CD4-positive, alpha-beta T cell (primary cell): ENCODE results near the gene NFYC. TPM values are rescaled to one million over a fixed set of nuclear protein-coding genes. Genes with fewer than 3 reads are reported as not detected.
A peak's percentile ranks its signal among the peaks of the same experiment; 100 is the strongest.

Source experiments
- ATAC-seq: fragments of 200-7000 bp; cut with Tn5 transposase; one replicate; pipeline ENCODE4 v1.10.0; 2022; ENCODE audit warnings: mild to moderate bottlenecking; ENCODE audit not compliant: poor library complexity
- CTCF ChIA-PET: fragments of 350-600 bp; sonication (Branson Sonifier 250); formaldehyde crosslinking; loops from one replicate; lab custom pipeline; 2021; ENCODE audit warnings: antibody characterized with exemption, inconsistent platforms; lab: Charles Lee
- POLR2A ChIA-PET: fragments of 350-600 bp; sonication (Branson Sonifier 250); formaldehyde crosslinking; loops from one replicate; lab custom pipeline; 2021; ENCODE audit warnings: antibody characterized with exemption, inconsistent platforms; lab: Charles Lee
- DNase-seq, 14 experiments: peaks; one replicate each; pipeline ENCODE4 v3.0.0-alpha.2; 2013 to 2020; ENCODE audit warnings: mixed read lengths in 2 of 14
- H3K27ac ChIP-seq, 2 donors: one replicate each; pipeline versions ENCODE4 v1.5.1 to v1.7.0; 2013; ENCODE audit warnings: low read length in 2 of 2, low read depth in 1 of 2, mild to moderate bottlenecking in 1 of 2
- H3K27me3 ChIP-seq, 2 experiments: 1 replicate in 1 of 2; 2 replicates in 1 of 2; pipeline versions ENCODE4 v1.6.1 to v1.7.0; 2013; ENCODE audit warnings: low read length in 2 of 2, control low read depth in 1 of 2, mild to moderate bottlenecking in 1 of 2, moderate library complexity in 1 of 2; ENCODE audit not compliant: insufficient read depth in 2 of 2, control insufficient read depth in 1 of 2
- H3K36me3 ChIP-seq: one replicate; pipeline ENCODE4 v1.6.1; 2013; ENCODE audit warnings: low read length, control low read depth; ENCODE audit not compliant: insufficient read depth
- H3K4me1 ChIP-seq: one replicate; pipeline ENCODE4 v1.6.1; 2013; ENCODE audit warnings: low read length, control low read depth; ENCODE audit not compliant: insufficient read depth
- H3K4me3 ChIP-seq: one replicate; pipeline ENCODE4 v1.5.1; 2013; ENCODE audit warnings: mild to moderate bottlenecking, low read length, moderate library complexity
- H3K9me3 ChIP-seq, 2 experiments: 1 replicate in 1 of 2; 2 replicates in 1 of 2; pipeline versions ENCODE4 v1.6.1 to v1.7.0; 2013; ENCODE audit warnings: low read length in 2 of 2, mild to moderate bottlenecking in 2 of 2, control low read depth in 1 of 2, moderate library complexity in 1 of 2; ENCODE audit not compliant: control insufficient read depth in 1 of 2, insufficient read depth in 1 of 2
- H3K27ac Mint-ChIP-seq: one replicate; pipeline ENCODE4 v1.8.0; 2020; ENCODE audit warnings: mixed read lengths
- H3K27me3 Mint-ChIP-seq: one replicate; pipeline ENCODE4 v1.8.0; 2021; ENCODE audit warnings: mixed read lengths
- H3K36me3 Mint-ChIP-seq: one replicate; pipeline ENCODE4 v1.8.0; 2021; ENCODE audit warnings: low read depth, mixed read lengths
- H3K4me1 Mint-ChIP-seq: one replicate; pipeline ENCODE4 v1.8.0; 2021; ENCODE audit warnings: low read depth, mixed read lengths
- H3K4me3 Mint-ChIP-seq: one replicate; pipeline ENCODE4 v1.8.0; 2020; ENCODE audit warnings: mild to moderate bottlenecking, mixed read lengths
- H3K9me3 Mint-ChIP-seq: one replicate; pipeline ENCODE4 v1.8.0; 2020; ENCODE audit warnings: mixed read lengths
- intact Hi-C, 2 experiments: fragments of 100-400 bp; cut with DNase I in 1 of 2; cut with micrococcal nuclease in 1 of 2; formaldehyde crosslinking; loops; one replicate each; pipeline versions ENCODE4 v1.15.1 to v1.9.0; 2023 to 2025; cut with DNase I, micrococcal nuclease
- total RNA-seq, 174 experiments: library from RNA in 2 of 174; stranded (reverse) in 2 of 174; gene quantifications; one replicate each; pipeline ENCODE4 v1.2.3 and lab custom pipeline; 2021 to 2026
- TF ChIP-seq, protein P1 (sequence below): fragments of 200-600 bp; IDR thresholded peaks from one replicate; pipeline ENCODE4 v1.8.0; 2022; ENCODE audit warnings: antibody characterized with exemption, mild to moderate bottlenecking

The NFYC gene
- total RNA-seq, 2 experiments from 2014 or later: 28.6 to 35.2 TPM

DNA sequence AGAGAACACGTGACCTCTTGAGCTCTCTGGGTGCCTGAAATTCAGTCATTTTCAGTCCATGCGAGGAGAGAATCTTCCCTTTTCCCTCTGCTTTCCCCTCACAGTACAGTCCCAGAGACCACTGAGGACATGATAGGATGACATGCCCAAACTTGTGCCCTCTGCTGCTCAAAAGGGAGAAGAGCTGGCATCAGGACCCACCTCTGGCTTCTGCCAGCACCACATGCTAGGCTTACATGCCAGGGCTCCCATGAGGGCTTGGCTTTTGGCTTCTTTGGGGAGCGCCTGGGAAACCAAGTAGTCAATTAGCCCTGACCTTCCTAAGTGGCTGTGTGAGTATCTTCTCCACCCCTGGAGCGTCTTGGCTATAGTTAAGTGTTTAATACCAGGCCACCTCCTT, 78.3 kb downstream of the NFYC start:
- H3K9me3 Mint-ChIP-seq: no peaks in the 10 kb centered on the region
- POLR2A ChIA-PET: no interaction called here
- TF ChIP-seq, protein P1, sequence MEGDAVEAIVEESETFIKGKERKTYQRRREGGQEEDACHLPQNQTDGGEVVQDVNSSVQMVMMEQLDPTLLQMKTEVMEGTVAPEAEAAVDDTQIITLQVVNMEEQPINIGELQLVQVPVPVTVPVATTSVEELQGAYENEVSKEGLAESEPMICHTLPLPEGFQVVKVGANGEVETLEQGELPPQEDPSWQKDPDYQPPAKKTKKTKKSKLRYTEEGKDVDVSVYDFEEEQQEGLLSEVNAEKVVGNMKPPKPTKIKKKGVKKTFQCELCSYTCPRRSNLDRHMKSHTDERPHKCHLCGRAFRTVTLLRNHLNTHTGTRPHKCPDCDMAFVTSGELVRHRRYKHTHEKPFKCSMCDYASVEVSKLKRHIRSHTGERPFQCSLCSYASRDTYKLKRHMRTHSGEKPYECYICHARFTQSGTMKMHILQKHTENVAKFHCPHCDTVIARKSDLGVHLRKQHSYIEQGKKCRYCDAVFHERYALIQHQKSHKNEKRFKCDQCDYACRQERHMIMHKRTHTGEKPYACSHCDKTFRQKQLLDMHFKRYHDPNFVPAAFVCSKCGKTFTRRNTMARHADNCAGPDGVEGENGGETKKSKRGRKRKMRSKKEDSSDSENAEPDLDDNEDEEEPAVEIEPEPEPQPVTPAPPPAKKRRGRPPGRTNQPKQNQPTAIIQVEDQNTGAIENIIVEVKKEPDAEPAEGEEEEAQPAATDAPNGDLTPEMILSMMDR: no peak
- no peak overlapping the region for H3K4me3 ChIP-seq
- peaks cover 4% of the 10 kb centered on the region for H3K4me1 Mint-ChIP-seq
- H3K36me3 Mint-ChIP-seq: peaks cover 90% of the 10 kb centered on the region
- peaks cover 3% of the 10 kb centered on the region for H3K4me1 ChIP-seq
- no peak overlapping the region for H3K4me3 Mint-ChIP-seq
- H3K27me3 Mint-ChIP-seq: no peaks in the 10 kb centered on the region
- ATAC-seq (no peak), DNase-seq (no peak)
- H3K27ac ChIP-seq: no peak overlapping the region
- H3K27me3 ChIP-seq: no peaks in the 10 kb centered on the region
- CTCF ChIA-PET: no interaction called here
- no peak overlapping the region for H3K27ac Mint-ChIP-seq
- no peaks in the 10 kb centered on the region for H3K9me3 ChIP-seq
- intact Hi-C loops: loop anchor here (5.0 to 10.0 kb wide), 3 partner anchors 155 to 182 kb away; no protein-coding TSS in a partner anchor
- H3K36me3 ChIP-seq: peaks cover 74% of the 10 kb centered on the region

DNA sequence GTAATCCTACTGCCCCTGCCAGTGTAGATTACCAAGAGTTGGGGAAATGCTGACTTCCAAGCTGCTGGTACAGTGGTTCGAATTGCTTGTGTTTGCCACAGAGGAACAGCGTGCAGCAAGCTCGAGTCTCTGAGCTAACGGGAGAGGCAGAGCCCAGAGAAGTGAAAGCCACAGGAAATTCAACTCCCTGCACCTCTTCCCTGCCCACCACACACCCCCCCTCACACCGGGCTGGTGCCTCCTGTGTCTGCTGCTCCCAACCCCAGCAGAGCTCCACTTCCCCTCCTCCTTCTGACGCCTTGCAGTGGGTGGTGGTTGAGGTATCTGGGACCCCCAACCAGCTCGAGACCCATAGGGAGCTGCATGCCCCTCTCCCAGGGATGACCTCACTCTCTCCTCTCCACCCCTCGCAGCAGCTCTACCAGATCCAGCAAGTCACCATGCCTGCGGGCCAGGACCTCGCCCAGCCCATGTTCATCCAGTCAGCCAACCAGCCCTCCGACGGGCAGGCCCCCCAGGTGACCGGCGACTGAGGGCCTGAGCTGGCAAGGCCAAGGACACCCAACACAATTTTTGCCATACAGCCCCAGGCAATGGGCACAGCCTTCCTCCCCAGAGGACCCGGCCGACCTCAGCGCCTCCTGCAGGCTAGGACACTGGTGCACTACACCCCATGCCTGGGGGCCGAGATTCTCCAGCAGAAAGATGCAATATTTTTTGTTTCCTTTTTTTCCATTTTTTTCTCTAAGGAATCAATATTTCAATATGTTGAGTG, 79.0 kb downstream of the NFYC start:
- POLR2A ChIA-PET: no interaction called here
- Mint-ChIP-seq H3K9me3 (no peaks in the 10 kb centered on the region), H3K27ac (no peak overlapping the region), H3K27me3 (no peaks in the 10 kb centered on the region), H3K4me3 (no peak overlapping the region), H3K4me1 (no peaks in the 10 kb centered on the region), H3K36me3 (peaks cover 88% of the 10 kb centered on the region)
- Histone ChIP-seq H3K27me3 (no peaks in the 10 kb centered on the region), H3K4me1 (no peaks in the 10 kb centered on the region), H3K36me3 (peaks cover 67% of the 10 kb centered on the region), H3K9me3 (no peaks in the 10 kb centered on the region), H3K27ac (no peak overlapping the region), H3K4me3 (no peak overlapping the region)
- CTCF ChIA-PET: no interaction called here
- intact Hi-C loops: loop anchor here (5.0 kb wide), 2 partner anchors 158 to 182 kb away; no protein-coding TSS in a partner anchor
- ATAC-seq (no peak), DNase-seq (no peak)
- TF ChIP-seq, protein P1: no peak

DNA sequence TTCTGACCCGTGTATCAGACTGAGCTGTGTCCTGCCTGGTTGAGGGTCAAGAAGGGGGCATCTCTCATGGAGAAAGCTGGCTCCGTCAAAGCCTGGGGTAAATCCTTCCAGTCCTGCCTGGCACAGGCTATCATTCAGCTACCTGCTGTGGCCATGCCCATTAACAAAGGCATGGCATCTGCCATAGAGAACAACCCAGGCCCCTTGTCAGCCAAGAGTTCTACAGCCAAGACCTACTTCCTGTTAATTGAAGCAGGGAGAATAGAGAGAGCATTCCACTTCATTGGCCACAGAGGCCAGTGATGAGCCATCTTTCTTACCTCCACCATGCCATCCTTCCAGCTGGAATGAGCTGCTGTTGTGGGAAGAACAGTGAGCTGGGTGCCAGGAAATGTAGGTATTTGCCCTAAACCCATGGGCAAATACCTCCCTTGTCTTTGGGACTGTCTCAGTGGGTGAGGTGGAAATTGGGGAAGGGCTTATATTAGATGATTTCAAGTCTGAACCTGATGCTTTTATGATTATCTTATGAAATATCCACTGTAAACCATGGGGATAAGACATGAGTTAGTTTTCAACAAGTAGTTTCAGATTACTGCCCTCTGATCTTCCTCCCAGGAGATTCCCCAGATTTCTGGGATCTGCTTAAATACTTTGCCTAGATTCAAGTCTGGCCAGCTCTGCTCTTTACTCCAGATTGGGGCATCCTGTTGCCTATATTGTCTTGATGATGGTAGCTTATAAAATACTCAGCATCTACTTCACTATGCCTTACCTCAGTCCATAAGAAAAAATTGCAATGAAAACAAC, 80.8 kb downstream of the NFYC start:
- no peaks in the 10 kb centered on the region for H3K27me3 ChIP-seq
- peaks cover 88% of the 10 kb centered on the region for H3K36me3 Mint-ChIP-seq
- POLR2A ChIA-PET: interaction anchor here (0.9 kb wide), 1 partner anchor 8 kb away, joined by 3 read pairs; no protein-coding TSS in a partner anchor
- no peaks in the 10 kb centered on the region for H3K27me3 Mint-ChIP-seq
- TF ChIP-seq, protein P1: no peak
- peak overlapping the region; percentile 54 for H3K27ac Mint-ChIP-seq
- H3K27ac ChIP-seq: no peak overlapping the region
- intact Hi-C loops: loop anchor here (5.0 kb wide), 2 partner anchors 160 to 180 kb away; no protein-coding TSS in a partner anchor
- H3K4me1 ChIP-seq: no peaks in the 10 kb centered on the region
- ATAC-seq (no peak), DNase-seq (no peak)
- H3K4me3 ChIP-seq: no peak overlapping the region
- H3K36me3 ChIP-seq: peaks cover 49% of the 10 kb centered on the region
- no peak overlapping the region for H3K4me3 Mint-ChIP-seq
- peaks cover 0 to 7% of the 10 kb centered on the region in 2 experiments for H3K9me3 ChIP-seq
- no peaks in the 10 kb centered on the region for H3K4me1 Mint-ChIP-seq
- CTCF ChIA-PET: interaction anchor here (1.4 to 2.5 kb wide), 2 partner anchors 78 to 180 kb away, joined by 4 to 39 read pairs; no protein-coding TSS in a partner anchor
- H3K9me3 Mint-ChIP-seq: peaks cover 2% of the 10 kb centered on the region
